Naive B cell (primary cell): Measurements from ENCODE around the gene TST. TPM values are rescaled to one million over a fixed set of nuclear protein-coding genes. Genes with fewer than 3 reads are reported as not detected.
A peak's percentile ranks its signal among the peaks of the same experiment; 100 is the strongest.

ENCODE experiments used
- ATAC-seq, 2 donors: fragments of 150-1000 bp; cut with Tn5 transposase; 2 replicates each; pipeline ENCODE4 v1.10.0; 2021; ENCODE audit warnings: low read depth in 2 of 2, mild to moderate bottlenecking in 2 of 2, moderate library complexity in 2 of 2
- DNase-seq: peaks from one replicate; pipeline ENCODE4 v3.0.0; 2022
- H3K27ac Mint-ChIP-seq, 6 donors: one replicate each; pipeline ENCODE4 v1.8.0; 2020 to 2022; ENCODE audit warnings: mild to moderate bottlenecking in 6 of 6, mixed read lengths in 6 of 6, moderate library complexity in 5 of 6, inconsistent platforms in 2 of 6
- H3K27me3 Mint-ChIP-seq, 3 donors: one replicate each; pipeline ENCODE4 v1.8.0; 2021 to 2022; ENCODE audit warnings: mixed read lengths in 3 of 3, mild to moderate bottlenecking in 1 of 3
- H3K36me3 Mint-ChIP-seq, 2 donors: one replicate each; pipeline ENCODE4 v1.8.0; 2020 to 2022; ENCODE audit warnings: mixed read lengths in 2 of 2, inconsistent platforms in 1 of 2, mild to moderate bottlenecking in 1 of 2
- H3K4me1 Mint-ChIP-seq, 3 donors: one replicate each; pipeline ENCODE4 v1.8.0; 2020 to 2022; ENCODE audit warnings: mixed read lengths in 3 of 3, inconsistent platforms in 1 of 3, mild to moderate bottlenecking in 1 of 3, moderate library complexity in 1 of 3
- H3K4me3 Mint-ChIP-seq, 8 donors: one replicate each; pipeline ENCODE4 v1.8.0; 2020 to 2022; ENCODE audit warnings: mild to moderate bottlenecking in 8 of 8, mixed read lengths in 8 of 8, moderate library complexity in 8 of 8, inconsistent platforms in 2 of 8
- H3K9me3 Mint-ChIP-seq, 7 donors: one replicate each; pipeline ENCODE4 v1.8.0; 2020 to 2022; ENCODE audit warnings: mixed read lengths in 7 of 7, mild to moderate bottlenecking in 5 of 7, inconsistent platforms in 2 of 7, moderate library complexity in 1 of 7
- polyA plus RNA-seq, 6 donors: library from polyadenylated mRNA; unstranded; fragments of 300-500 nt; fragmentation: Illumina TruSeq; gene quantifications; one replicate each; pipeline ENCODE4 v1.2.3, GENCODE V29; 2021; ENCODE audit warnings: low read depth in 6 of 6

TST gene
- polyA plus RNA-seq, 6 donors from 2014 or later = 0.65 to 3.3 (median 0.89) TPM; not detected in 2

- no peaks in the 10 kb centered on the region for H3K36me3 Mint-ChIP-seq
- no peak overlapping the region for H3K4me3 Mint-ChIP-seq
- H3K27me3 Mint-ChIP-seq = peaks cover 8 to 11% (median 8%) of the 10 kb centered on the region in 3 donors
- ATAC-seq (no peak), DNase-seq (no peak)
- no peaks in the 10 kb centered on the region for H3K4me1 Mint-ChIP-seq
- no peak overlapping the region for H3K27ac Mint-ChIP-seq
- no peaks in the 10 kb centered on the region for H3K9me3 Mint-ChIP-seq
Observed at GRCh38 chr22:37032535-37033460, 13.6 kb upstream of the TST start.

GRCh38 chr22:37032134-37032534, 12.9 kb upstream of the TST start:
- Mint-ChIP-seq H3K4me3 (no peak overlapping the region), H3K27ac (no peak overlapping the region), H3K9me3 (no peaks in the 10 kb centered on the region), H3K27me3 (peaks cover 1 to 5% (median 2%) of the 10 kb centered on the region in 3 donors), H3K4me1 (no peaks in the 10 kb centered on the region), H3K36me3 (no peaks in the 10 kb centered on the region)
- ATAC-seq (no peak), DNase-seq (no peak)

- Mint-ChIP-seq H3K4me3 (no peak overlapping the region), H3K27ac (peak overlapping the region in 1 of 6 donors; percentile 18), H3K9me3 (no peaks in the 10 kb centered on the region), H3K27me3 (peaks cover 0 to 5% (median 0%) of the 10 kb centered on the region in 3 donors), H3K36me3 (no peaks in the 10 kb centered on the region), H3K4me1 (no peaks in the 10 kb centered on the region)
- ATAC-seq (no peak), DNase-seq (no peak)
Observed at GRCh38 chr22:37030560-37031281, 11.5 kb upstream of the TST start.

- ATAC-seq = no peak
- H3K36me3 Mint-ChIP-seq = no peaks in the 10 kb centered on the region
- peak overlapping the region in 1 of 6 donors; percentile 68 for H3K27ac Mint-ChIP-seq
- H3K27me3 Mint-ChIP-seq = no peaks in the 10 kb centered on the region
- H3K9me3 Mint-ChIP-seq = no peaks in the 10 kb centered on the region
- no peak for DNase-seq
- no peak overlapping the region for H3K4me3 Mint-ChIP-seq
- peaks cover 0 to 5% (median 0%) of the 10 kb centered on the region in 3 donors for H3K4me1 Mint-ChIP-seq
Observed at GRCh38 chr22:37028692-37029674, 9.7 kb upstream of the TST start.

- H3K4me1 Mint-ChIP-seq = peaks cover 0 to 5% (median 0%) of the 10 kb centered on the region in 3 donors
- DNase-seq = no peak
- no peak for ATAC-seq
- H3K27ac Mint-ChIP-seq = peak overlapping the region in 3 of 6 donors; percentile 22 to 47 (median 42)
- H3K4me3 Mint-ChIP-seq = no peak overlapping the region
- H3K36me3 Mint-ChIP-seq = no peaks in the 10 kb centered on the region
- H3K27me3 Mint-ChIP-seq = no peaks in the 10 kb centered on the region
- no peaks in the 10 kb centered on the region for H3K9me3 Mint-ChIP-seq
Observed at GRCh38 chr22:37027556-37027955, 8.3 kb upstream of the TST start.

GRCh38 chr22:37026325-37026724, 7.1 kb upstream of the TST start:
- H3K27me3 Mint-ChIP-seq = no peaks in the 10 kb centered on the region
- no peaks in the 10 kb centered on the region for H3K9me3 Mint-ChIP-seq
- no peaks in the 10 kb centered on the region for H3K36me3 Mint-ChIP-seq
- H3K27ac Mint-ChIP-seq = no peak overlapping the region
- H3K4me1 Mint-ChIP-seq = peaks cover 8 to 16% (median 10%) of the 10 kb centered on the region in 3 donors
- no peak overlapping the region for H3K4me3 Mint-ChIP-seq
- DNase-seq = no peak
- ATAC-seq = no peak

- no peak overlapping the region for H3K27ac Mint-ChIP-seq
- no peaks in the 10 kb centered on the region for H3K27me3 Mint-ChIP-seq
- no peak overlapping the region for H3K4me3 Mint-ChIP-seq
- no peaks in the 10 kb centered on the region for H3K9me3 Mint-ChIP-seq
- H3K4me1 Mint-ChIP-seq = peaks cover 11 to 16% (median 15%) of the 10 kb centered on the region in 3 donors
- no peaks in the 10 kb centered on the region for H3K36me3 Mint-ChIP-seq
- ATAC-seq (no peak), DNase-seq (no peak)
Observed at GRCh38 chr22:37025500-37026070, 6.3 kb upstream of the TST start.

GRCh38 chr22:37024339-37025157, 5.3 kb upstream of the TST start:
- Mint-ChIP-seq H3K27ac (no peak overlapping the region), H3K36me3 (no peaks in the 10 kb centered on the region), H3K4me3 (no peak overlapping the region), H3K9me3 (no peaks in the 10 kb centered on the region), H3K4me1 (peaks cover 17 to 24% (median 23%) of the 10 kb centered on the region in 3 donors), H3K27me3 (no peaks in the 10 kb centered on the region)
- DNase-seq (no peak), ATAC-seq (no peak)

- no peaks in the 10 kb centered on the region for H3K36me3 Mint-ChIP-seq
- H3K4me3 Mint-ChIP-seq = no peak overlapping the region
- H3K4me1 Mint-ChIP-seq = peaks cover 17 to 24% (median 23%) of the 10 kb centered on the region in 3 donors
- H3K27me3 Mint-ChIP-seq = no peaks in the 10 kb centered on the region
- ATAC-seq = no peak
- H3K27ac Mint-ChIP-seq = no peak overlapping the region
- DNase-seq = no peak
- H3K9me3 Mint-ChIP-seq = no peaks in the 10 kb centered on the region
Observed at GRCh38 chr22:37023743-37024338, 4.6 kb upstream of the TST start.

GRCh38 chr22:37022483-37023337, 3.5 kb upstream of the TST start:
- Mint-ChIP-seq H3K9me3 (no peaks in the 10 kb centered on the region), H3K27me3 (no peaks in the 10 kb centered on the region), H3K27ac (no peak overlapping the region), H3K36me3 (no peaks in the 10 kb centered on the region), H3K4me1 (peaks cover 17 to 28% (median 24%) of the 10 kb centered on the region in 3 donors), H3K4me3 (peak overlapping the region in 1 of 8 donors; percentile 22)
- DNase-seq (no peak), ATAC-seq (no peak)
